Smooth muscle cell (in vitro differentiated cells): ENCODE results near the gene LRFN5. TPM values are rescaled to one million over a fixed set of nuclear protein-coding genes. Genes with fewer than 3 reads are reported as not detected.

Source experiments
- polyA plus RNA-seq: library from polyadenylated mRNA; unstranded; fragments of >200 nt; fragmentation: Nextera tagmentation; extraction: Ambion mirVana; gene quantifications from 2 replicates; pipeline ENCODE4 v1.2.1, GENCODE V29; 2016
- small RNA-seq: library from RNA; depleted of rRNA; stranded (forward); fragments of <200 nt; gene quantifications from one replicate; pipeline ENCODE3, GENCODE V24; 2014
- total RNA-seq: library from RNA; depleted of rRNA; stranded (reverse); fragments of >200 nt; gene quantifications from 2 replicates; pipeline ENCODE4 v1.2.3, GENCODE V29; 2014

LRFN5 gene
- total and polyA plus RNA-seq, 2 experiments from 2014 or later: 22.1 to 33.8 TPM

Small RNA genes lying within 50 kb of the gene (small RNA-seq; reads per million reads assigned to genes)
- gene RF00322: not detected
